AG04449 (cell line): ENCODE measurements around the gene MARK3.

Experiments used
- CTCF ChIA-PET: fragments of 350-600 bp; formaldehyde crosslinking; extraction: SDS; loops from one replicate; lab custom pipeline; 2021; ENCODE audit warnings: antibody characterized with exemption; lab: Yijun Ruan, JAX
- POLR2A ChIA-PET: fragments of 400-600, 350-600 bp; formaldehyde crosslinking; extraction: SDS; loops from one replicate; lab custom pipeline; 2020; ENCODE audit warnings: antibody characterized with exemption, inconsistent platforms; lab: Yijun Ruan, JAX
- DNase-seq: peaks from one replicate; pipeline ENCODE4 v3.0.0-alpha.2; 2010; ENCODE audit warnings: low read depth, low spot score
- H3K4me3 ChIP-seq: 2 replicates; pipeline ENCODE4 v1.5.1; 2011; ENCODE audit warnings: low read depth, mild to moderate bottlenecking, control low read depth, low read length
- TF ChIP-seq, protein P1 (sequence below): IDR thresholded peaks from one replicate; pipeline ENCODE4 v1.5.1; 2011; ENCODE audit warnings: mild to moderate bottlenecking, moderate library complexity, low read length, control low read depth, inconsistent platforms; ENCODE audit not compliant: insufficient read depth; ENCODE audit errors: missing control alignments

MARK3 gene

DNA sequence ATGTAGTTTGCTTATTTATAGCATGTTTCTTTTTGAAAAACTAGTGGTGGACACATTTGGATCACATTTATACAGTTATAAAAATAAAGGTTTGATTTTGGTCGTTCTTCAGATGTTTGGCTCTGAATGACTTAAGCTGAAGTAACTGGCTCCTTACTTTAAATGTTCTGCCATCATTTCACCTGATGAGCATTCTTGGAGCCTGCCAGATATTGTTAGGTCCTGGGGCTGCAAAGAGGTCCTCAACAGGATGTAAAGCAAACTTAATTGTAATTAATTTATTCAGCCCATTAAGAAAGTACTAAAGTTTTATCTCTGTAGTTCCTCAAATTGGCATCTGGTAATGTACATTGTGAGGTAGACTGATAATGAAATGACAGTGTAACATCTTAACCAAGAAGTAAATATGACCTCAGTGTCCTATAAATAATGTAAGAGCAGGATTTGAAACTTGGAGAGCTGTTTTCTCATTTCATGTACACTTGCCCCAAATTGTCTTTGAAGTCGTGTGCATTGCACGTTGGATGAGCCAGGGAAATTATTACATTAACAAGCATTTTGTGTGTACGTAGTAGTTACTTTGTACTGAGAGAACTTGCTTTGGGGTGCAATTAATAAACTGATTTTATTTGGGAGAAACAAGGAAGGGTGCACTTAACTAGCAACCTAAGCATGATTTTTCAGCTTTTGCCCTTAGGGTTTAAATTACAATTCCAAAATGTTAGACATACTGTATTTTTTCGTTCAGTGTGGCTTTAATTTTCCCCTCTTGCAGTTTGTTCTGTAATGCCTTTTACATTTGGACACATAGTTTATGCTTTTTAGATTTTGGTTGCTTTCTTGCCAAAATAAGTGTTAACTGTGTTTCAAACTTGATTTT is 43.7 kb upstream of the MARK3 start:
- no peak overlapping the region for H3K4me3 ChIP-seq
- ChIA-PET CTCF (interaction anchor here (2.2 kb wide), 1 partner anchor 49 kb away, joined by 11 read pairs; no protein-coding TSS in a partner anchor), POLR2A (no interaction called here)
- DNase-seq = no peak
- TF ChIP-seq, protein P1, sequence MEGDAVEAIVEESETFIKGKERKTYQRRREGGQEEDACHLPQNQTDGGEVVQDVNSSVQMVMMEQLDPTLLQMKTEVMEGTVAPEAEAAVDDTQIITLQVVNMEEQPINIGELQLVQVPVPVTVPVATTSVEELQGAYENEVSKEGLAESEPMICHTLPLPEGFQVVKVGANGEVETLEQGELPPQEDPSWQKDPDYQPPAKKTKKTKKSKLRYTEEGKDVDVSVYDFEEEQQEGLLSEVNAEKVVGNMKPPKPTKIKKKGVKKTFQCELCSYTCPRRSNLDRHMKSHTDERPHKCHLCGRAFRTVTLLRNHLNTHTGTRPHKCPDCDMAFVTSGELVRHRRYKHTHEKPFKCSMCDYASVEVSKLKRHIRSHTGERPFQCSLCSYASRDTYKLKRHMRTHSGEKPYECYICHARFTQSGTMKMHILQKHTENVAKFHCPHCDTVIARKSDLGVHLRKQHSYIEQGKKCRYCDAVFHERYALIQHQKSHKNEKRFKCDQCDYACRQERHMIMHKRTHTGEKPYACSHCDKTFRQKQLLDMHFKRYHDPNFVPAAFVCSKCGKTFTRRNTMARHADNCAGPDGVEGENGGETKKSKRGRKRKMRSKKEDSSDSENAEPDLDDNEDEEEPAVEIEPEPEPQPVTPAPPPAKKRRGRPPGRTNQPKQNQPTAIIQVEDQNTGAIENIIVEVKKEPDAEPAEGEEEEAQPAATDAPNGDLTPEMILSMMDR = no peak

DNA sequence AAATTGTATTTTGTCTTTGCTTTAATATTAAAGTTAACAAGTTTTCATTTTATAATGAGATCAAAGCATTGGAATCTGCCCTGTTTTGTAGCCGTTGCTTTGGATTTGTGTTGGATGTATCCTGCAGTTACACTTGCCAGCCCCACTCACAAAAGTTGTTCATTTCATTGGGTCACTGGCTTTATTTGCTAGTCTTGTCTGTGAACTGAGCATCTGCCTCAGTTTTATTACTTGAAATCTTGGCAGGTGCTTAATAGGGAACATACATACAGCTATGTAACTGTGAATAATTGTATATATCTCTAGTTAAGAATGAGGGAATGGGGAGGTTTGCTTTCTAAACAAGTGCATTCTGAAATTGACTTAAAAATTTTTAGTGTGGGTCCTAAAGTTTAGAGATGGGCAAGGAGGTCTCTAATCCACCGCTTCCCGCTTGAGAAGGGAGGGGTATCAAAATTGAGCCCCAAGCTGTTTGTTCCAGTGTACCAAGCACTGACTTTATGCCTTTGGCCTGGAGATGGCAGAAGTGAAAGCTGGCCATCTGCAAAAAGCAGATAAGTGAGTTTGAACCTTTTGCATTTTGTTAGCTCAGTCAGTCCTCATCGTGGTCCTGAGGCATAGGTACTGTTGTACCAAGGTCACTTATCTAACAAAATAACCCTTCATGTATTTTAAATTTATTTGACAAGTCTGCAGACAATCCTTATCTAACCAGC is 41.9 kb upstream of the MARK3 start:
- CTCF ChIA-PET = no interaction called here
- POLR2A ChIA-PET = interaction anchor here (0.7 to 1.3 kb wide), 3 partner anchors 8 to 59 kb away, joined by 3 to 4 read pairs (median 3); partner anchors contain the start of gene EIF5

GRCh38 chr14:103343905-103344797 is 41.1 kb upstream of the MARK3 start:
- TF ChIP-seq, protein P1 = no peak
- H3K4me3 ChIP-seq = no peak overlapping the region
- POLR2A ChIA-PET = interaction anchor here (0.7 to 1.4 kb wide), 3 partner anchors 7 to 10 kb away, joined by 3 to 5 read pairs (median 4); partner anchors contain the start of gene EIF5
- no peak for DNase-seq
- CTCF ChIA-PET = interaction anchor here (0.7 to 1.7 kb wide), 3 partner anchors 11 to 47 kb away, joined by 3 to 6 read pairs (median 3); no protein-coding TSS in a partner anchor

More for the DNA sequence above, 41.9 kb upstream of the MARK3 start:
- H3K4me3 ChIP-seq = no peak overlapping the region
- no peak for DNase-seq
- TF ChIP-seq, protein P1 = no peak

DNA sequence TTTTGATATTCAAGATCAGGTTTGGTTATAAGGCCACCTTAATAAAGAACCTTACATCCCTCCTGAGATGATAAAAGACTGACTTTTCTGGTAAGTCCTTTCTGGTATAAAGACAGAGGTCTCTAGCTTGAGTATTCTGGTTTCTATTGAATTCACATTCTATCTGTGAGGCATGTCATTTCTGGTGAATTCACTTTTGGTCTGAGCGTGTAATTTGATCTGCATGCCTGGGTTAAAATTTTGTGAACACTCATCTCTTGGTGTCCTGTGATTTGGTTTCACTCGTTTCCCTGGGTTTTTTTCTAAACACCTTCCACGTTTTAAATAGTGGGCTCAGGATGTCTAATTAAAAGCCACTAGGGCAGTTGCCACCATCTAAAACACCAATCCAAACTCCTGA is 38.9 kb upstream of the MARK3 start:
- H3K4me3 ChIP-seq = no peak overlapping the region
- POLR2A ChIA-PET = interaction anchor here (1.1 to 2.5 kb wide), 2 partner anchors 11 to 12 kb away, joined by 4 to 11 read pairs; partner anchors contain the start of gene EIF5
- CTCF ChIA-PET = interaction anchor here (1.2 kb wide), 1 partner anchor 9 kb away, joined by 3 read pairs; no protein-coding TSS in a partner anchor
- DNase-seq = no peak
- TF ChIP-seq, protein P1 = no peak

DNA sequence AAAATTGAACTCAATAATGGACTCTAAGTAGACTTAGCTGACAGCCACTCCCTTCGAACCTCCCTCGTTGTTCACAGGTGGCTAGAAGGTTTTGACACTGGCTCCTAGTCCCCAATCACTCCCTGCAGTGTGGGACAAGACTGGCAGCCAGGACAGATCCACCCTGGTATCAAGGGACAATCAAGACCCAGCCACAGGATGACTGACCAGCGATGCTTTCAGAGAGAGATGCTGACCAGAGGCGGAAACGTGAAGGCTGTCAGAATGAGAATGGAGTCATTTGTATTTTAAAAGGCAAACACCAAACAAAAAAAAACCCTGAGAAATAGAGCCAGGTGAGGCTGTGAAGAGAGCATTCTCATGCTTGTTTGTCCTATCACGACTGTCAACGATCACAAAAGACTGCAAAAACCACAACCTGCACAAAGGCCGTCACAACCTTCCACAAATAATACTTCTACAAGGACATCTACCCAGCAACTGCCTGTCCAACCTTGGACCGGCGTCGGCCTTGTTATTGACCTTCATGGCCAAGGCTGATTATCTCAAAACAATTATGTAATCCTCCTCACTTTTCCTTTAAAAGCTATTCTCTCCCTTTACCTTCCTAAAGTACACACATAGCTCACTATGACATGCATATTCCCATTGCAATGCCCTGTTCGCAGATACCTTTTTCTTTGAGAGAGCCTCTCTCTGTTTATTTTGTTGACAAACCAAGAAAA is 38.0 kb upstream of the MARK3 start:
- POLR2A ChIA-PET = interaction anchor here (0.9 to 2.5 kb wide), 2 partner anchors 11 to 13 kb away, joined by 3 to 11 read pairs; partner anchors contain the start of gene EIF5
- CTCF ChIA-PET = interaction anchor here (0.6 to 1.2 kb wide), 3 partner anchors 12 to 46 kb away, joined by 3 to 5 read pairs (median 4); no protein-coding TSS in a partner anchor
- DNase-seq = no peak
- TF ChIP-seq, protein P1 = no peak
- no peak overlapping the region for H3K4me3 ChIP-seq
